GM19324 (cell line): Measurements from ENCODE around the gene PTN.

Source experiments
- ATAC-seq: cut with Tn5 transposase; IDR thresholded peaks from one replicate; pipeline ENCODE4 v1.9.1; 2021; ENCODE audit warnings: mild to moderate bottlenecking, moderate library complexity; ENCODE audit not compliant: unreplicated experiment, low FRiP score

PTN gene

GRCh38 chr7:137343281-137343841, at the start of gene PTN:
PTN (minus strand) TSS chr7:137343733; CDS start chr7:137254973, 88,760 bp downstream.
- no peak for ATAC-seq

GRCh38 chr7:137390076-137390475, 46.5 kb upstream of the PTN start:
- ATAC-seq = no peak

- ATAC-seq = no peak
Measured at GRCh38 chr7:137388916-137389315, 45.4 kb upstream of the PTN start.

GRCh38 chr7:137386966-137387365, 43.4 kb upstream of the PTN start:
- no peak for ATAC-seq

GRCh38 chr7:137381045-137381444, 37.5 kb upstream of the PTN start:
- ATAC-seq = no peak

GRCh38 chr7:137373507-137373906, 30.0 kb upstream of the PTN start:
- no peak for ATAC-seq

GRCh38 chr7:137371616-137372015, 28.1 kb upstream of the PTN start:
- ATAC-seq = no peak

- no peak for ATAC-seq
Measured at GRCh38 chr7:137366995-137367394, 23.5 kb upstream of the PTN start.

- ATAC-seq = no peak
Measured at GRCh38 chr7:137363683-137364082, 20.1 kb upstream of the PTN start.

- no peak for ATAC-seq
Measured at GRCh38 chr7:137360087-137360679, 16.6 kb upstream of the PTN start.

- no peak for ATAC-seq
Measured at GRCh38 chr7:137354961-137355360, 11.4 kb upstream of the PTN start.

- no peak for ATAC-seq
Measured at GRCh38 chr7:137354396-137354795, 10.9 kb upstream of the PTN start.

- ATAC-seq = no peak
Measured at GRCh38 chr7:137351941-137352340, 8.4 kb upstream of the PTN start.

- ATAC-seq = no peak
Measured at GRCh38 chr7:137345799-137346449, 2.4 kb upstream of the PTN start.

- no peak for ATAC-seq
Measured at GRCh38 chr7:137342828-137343261, 688 bp downstream of the PTN start.

GRCh38 chr7:137342265-137342664, 1.3 kb downstream of the PTN start:
- ATAC-seq = no peak

- no peak for ATAC-seq
Measured at GRCh38 chr7:137337902-137338301, 5.6 kb downstream of the PTN start.

- ATAC-seq = no peak
Measured at GRCh38 chr7:137335814-137336213, 7.7 kb downstream of the PTN start.

- ATAC-seq = no peak
Measured at GRCh38 chr7:137331378-137331777, 12.2 kb downstream of the PTN start.

- ATAC-seq = no peak
Measured at GRCh38 chr7:137329411-137329810, 14.1 kb downstream of the PTN start.

GRCh38 chr7:137328373-137329120, 15.0 kb downstream of the PTN start:
- ATAC-seq = no peak
